Measurements from ENCODE around the gene IPCEF1.

IPCEF1 gene

DNA sequence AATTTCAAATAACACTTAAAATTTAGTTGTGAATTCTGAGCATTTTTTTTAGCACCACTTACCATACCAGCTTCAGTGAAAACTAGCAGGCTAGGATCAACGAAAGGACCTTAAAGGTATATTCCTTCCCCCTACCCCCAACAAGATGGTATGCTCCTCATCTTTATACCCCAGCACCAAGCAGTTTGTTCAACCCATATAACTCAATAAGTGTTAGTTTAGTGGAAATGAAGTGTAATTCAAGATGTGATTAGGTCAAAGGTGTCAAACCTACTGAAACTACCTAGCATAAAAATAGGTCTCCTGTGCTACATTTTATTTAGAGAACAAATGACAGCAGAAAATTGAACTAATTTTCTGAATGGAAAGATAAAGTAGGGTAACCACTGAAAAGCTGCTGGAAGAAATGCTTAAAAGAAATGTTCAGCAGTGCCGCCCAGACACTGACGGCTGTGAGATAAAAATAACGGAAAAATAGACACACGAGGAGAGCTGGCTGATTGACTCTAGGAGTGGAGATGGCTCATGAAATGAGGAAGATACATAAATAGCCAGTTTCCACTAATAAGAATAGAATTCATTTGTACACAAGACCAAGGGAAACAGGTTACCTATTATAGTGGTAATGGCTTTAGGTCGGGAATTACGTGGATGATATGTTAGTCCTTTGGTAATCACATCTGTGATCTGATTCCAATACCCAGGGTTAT lies 94.8 kb downstream of the IPCEF1 start:
- Histone ChIP-seq H3K27me3 (ENCODE audit: control insufficient read depth in 5 of 5, insufficient read depth in 4 of 5, low read length in 5 of 5) (no peaks in the 10 kb centered on the region), H3K4me3 (ENCODE audit: low read depth in 1 of 5, low read length in 5 of 5) (no peak overlapping the region), H3K36me3 (ENCODE audit: control insufficient read depth in 5 of 5, insufficient read depth in 5 of 5, low read length in 5 of 5) (no peaks in the 10 kb centered on the region), H3K9me3 (ENCODE audit: control insufficient read depth in 5 of 5, low read length in 5 of 5) (no peaks in the 10 kb centered on the region), H3K9ac (ENCODE audit: low read length in 5 of 5) (no peak overlapping the region), H3K4me1 (ENCODE audit: control insufficient read depth in 5 of 5, insufficient read depth in 5 of 5, low read length in 5 of 5) (peaks cover 0 to 7% (median 2%) of the 10 kb centered on the region in 5 donors), H3K27ac (ENCODE audit: low read depth, low read length) (no peak overlapping the region)

DNA sequence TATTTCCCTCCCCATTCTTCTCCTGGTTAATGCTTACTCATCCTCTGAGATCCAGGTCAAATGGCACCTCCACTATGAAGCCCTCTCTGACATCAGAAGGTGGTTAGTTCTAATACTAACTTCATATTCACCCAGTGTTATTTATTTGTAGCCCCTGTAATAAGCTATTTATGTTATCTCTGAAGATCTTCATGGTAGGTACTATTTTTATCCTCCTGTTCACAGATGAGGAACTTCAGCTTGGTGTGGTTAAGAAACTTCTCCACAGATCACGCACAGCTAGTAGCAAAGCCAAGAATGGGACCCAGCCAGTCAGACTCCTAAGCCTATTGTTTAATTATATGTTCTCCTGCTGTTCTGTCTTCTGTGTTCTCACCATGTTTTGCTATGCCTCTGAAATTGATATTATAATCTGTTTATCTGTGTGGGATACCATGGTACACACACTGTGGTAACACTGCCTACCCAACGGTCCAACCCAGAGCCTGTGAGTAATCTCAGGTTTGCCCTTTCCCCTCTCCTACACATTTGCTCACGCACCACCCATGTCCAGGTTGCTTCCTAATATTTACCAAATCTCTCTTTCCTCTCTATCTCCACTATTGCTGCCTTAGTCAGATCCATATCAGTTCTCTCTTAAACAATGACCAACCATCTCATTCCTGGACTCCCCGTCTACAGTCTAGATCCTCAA lies 98.4 kb downstream of the IPCEF1 start:
- no peak overlapping the region for H3K27ac ChIP-seq (ENCODE audit: low read depth, low read length)

DNA sequence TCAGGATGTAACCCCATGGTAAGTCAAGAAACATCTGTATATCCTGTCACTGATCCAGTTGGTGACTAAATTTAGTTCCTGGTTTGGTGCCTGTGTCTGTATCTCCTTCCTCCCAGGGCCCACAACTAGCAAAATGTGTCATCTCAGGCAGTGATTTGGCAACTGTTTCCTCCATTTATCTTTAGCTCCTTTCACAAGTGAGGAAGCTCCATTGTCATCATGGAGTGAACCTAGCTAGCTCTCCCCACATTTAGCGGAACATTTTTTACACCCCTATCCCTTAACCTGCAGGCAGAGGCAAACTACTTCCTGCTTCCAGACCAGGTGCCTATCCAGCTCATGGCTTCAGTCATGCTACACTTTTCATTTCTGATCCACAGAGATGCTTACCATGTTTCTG lies 99.5 kb downstream of the IPCEF1 start:
- H3K9ac ChIP-seq (ENCODE audit: low read length in 5 of 5): no peak overlapping the region

More for the DNA sequence above, 98.4 kb downstream of the IPCEF1 start:
- Histone ChIP-seq H3K4me1 (ENCODE audit: control insufficient read depth in 5 of 5, insufficient read depth in 5 of 5, low read length in 5 of 5) (peaks cover 0 to 7% (median 2%) of the 10 kb centered on the region in 5 donors), H3K9ac (ENCODE audit: low read length in 5 of 5) (no peak overlapping the region), H3K36me3 (ENCODE audit: control insufficient read depth in 5 of 5, insufficient read depth in 5 of 5, low read length in 5 of 5) (no peaks in the 10 kb centered on the region), H3K4me3 (ENCODE audit: low read depth in 1 of 5, low read length in 5 of 5) (no peak overlapping the region), H3K27me3 (ENCODE audit: control insufficient read depth in 5 of 5, insufficient read depth in 4 of 5, low read length in 5 of 5) (no peaks in the 10 kb centered on the region), H3K9me3 (ENCODE audit: control insufficient read depth in 5 of 5, low read length in 5 of 5) (no peaks in the 10 kb centered on the region)

DNA sequence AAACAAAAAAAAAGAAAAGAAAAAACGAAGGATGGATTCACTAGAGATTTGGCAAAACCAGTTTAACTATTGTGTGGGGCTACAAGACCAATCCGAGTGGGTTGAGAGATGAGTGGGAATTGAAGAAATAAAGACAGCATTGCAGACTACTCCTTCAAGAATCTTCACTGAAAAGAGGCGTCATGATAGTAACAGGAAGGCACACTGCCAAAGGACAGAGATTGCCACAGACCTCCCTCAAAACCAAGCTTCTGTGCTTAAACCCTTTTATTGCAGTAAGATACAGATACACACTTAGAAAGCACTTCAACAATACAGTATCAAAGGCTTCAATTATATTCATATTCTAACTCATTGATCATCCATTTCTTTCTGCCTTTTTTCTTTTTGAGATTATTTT lies 103.9 kb downstream of the IPCEF1 start:
- Histone ChIP-seq H3K27ac (ENCODE audit: low read depth, low read length) (no peak overlapping the region), H3K4me3 (ENCODE audit: low read depth in 1 of 5, low read length in 5 of 5) (no peak overlapping the region)

More for the DNA sequence above, 99.5 kb downstream of the IPCEF1 start:
- H3K9me3 ChIP-seq (ENCODE audit: control insufficient read depth in 5 of 5, low read length in 5 of 5): no peaks in the 10 kb centered on the region
- no peaks in the 10 kb centered on the region for H3K36me3 ChIP-seq (ENCODE audit: control insufficient read depth in 5 of 5, insufficient read depth in 5 of 5, low read length in 5 of 5)
- no peak overlapping the region for H3K27ac ChIP-seq (ENCODE audit: low read depth, low read length)
- H3K4me3 ChIP-seq (ENCODE audit: low read depth in 1 of 5, low read length in 5 of 5): peak overlapping the region in 1 of 5 donors; percentile 1
- peaks cover 0 to 7% (median 2%) of the 10 kb centered on the region in 5 donors for H3K4me1 ChIP-seq (ENCODE audit: control insufficient read depth in 5 of 5, insufficient read depth in 5 of 5, low read length in 5 of 5)
- no peaks in the 10 kb centered on the region for H3K27me3 ChIP-seq (ENCODE audit: control insufficient read depth in 5 of 5, insufficient read depth in 4 of 5, low read length in 5 of 5)

DNA sequence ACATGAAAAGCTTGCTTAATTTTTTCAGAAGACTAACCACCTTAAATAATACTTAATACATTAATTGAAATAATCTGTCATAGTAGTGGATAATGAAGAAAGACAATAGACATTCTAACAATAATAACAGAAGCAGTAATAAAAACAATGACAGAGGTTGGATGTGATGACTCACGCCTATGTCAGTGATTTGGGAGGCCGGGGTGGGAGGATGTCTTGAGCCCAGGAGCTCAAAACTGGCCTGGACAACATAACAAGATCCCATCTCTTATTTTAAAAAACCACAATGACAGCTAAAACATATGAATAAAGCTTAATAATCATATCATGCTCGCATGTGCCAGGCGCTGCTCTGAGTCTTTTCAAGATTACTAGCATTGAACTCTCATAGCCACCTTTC lies 105.5 kb downstream of the IPCEF1 start:
- Histone ChIP-seq H3K27me3 (ENCODE audit: control insufficient read depth in 5 of 5, insufficient read depth in 4 of 5, low read length in 5 of 5) (no peaks in the 10 kb centered on the region), H3K36me3 (ENCODE audit: control insufficient read depth in 5 of 5, insufficient read depth in 5 of 5, low read length in 5 of 5) (no peaks in the 10 kb centered on the region), H3K4me1 (ENCODE audit: control insufficient read depth in 5 of 5, insufficient read depth in 5 of 5, low read length in 5 of 5) (no peaks in the 10 kb centered on the region), H3K9me3 (ENCODE audit: control insufficient read depth in 5 of 5, low read length in 5 of 5) (no peaks in the 10 kb centered on the region), H3K4me3 (ENCODE audit: low read depth in 1 of 5, low read length in 5 of 5) (no peak overlapping the region), H3K9ac (ENCODE audit: low read length in 5 of 5) (no peak overlapping the region), H3K27ac (ENCODE audit: low read depth, low read length) (no peak overlapping the region)

More for the DNA sequence above, 103.9 kb downstream of the IPCEF1 start:
- H3K36me3 ChIP-seq (ENCODE audit: control insufficient read depth in 5 of 5, insufficient read depth in 5 of 5, low read length in 5 of 5): no peaks in the 10 kb centered on the region
- peaks cover 0 to 5% (median 0%) of the 10 kb centered on the region in 5 donors for H3K4me1 ChIP-seq (ENCODE audit: control insufficient read depth in 5 of 5, insufficient read depth in 5 of 5, low read length in 5 of 5)
- H3K27me3 ChIP-seq (ENCODE audit: control insufficient read depth in 5 of 5, insufficient read depth in 4 of 5, low read length in 5 of 5): no peaks in the 10 kb centered on the region
- no peak overlapping the region for H3K9ac ChIP-seq (ENCODE audit: low read length in 5 of 5)
- no peaks in the 10 kb centered on the region for H3K9me3 ChIP-seq (ENCODE audit: control insufficient read depth in 5 of 5, low read length in 5 of 5)

DNA sequence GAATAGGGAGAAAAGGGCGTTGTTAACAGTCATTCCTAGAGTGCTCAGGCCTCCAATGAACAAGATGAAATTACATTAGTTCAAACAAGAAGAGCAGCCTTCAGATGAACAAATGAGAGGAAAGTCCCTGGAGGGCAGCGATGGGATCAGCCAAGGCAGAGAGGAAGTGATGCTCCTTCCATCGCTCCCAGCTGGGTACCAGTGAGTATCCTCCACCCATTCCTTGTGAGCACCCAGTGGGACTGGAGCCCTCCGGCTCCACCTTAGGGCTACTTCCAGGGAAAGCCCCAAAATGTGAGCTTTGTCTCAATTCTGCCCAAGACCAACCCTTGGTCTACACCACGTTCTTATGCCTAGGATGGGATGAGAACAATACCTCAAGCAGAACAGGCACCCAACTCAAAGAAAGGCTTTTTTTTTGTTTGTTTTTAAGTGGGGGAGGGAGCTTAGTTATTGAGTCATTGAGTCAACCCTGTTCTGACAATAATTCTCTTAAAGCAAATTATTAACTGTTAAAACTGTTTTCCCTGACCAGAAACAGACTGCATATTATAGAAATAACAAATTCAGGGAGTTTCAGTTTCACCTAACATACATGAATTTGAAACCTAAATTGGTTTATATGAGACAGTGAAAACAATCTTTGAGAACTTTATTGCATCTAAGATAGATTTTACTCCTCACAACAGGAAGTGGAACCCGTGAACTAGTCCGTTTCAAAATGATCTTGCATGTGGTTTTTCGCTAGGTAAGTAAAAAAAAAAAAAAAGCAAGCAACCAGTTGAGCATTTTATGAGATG lies 106.9 kb downstream of the IPCEF1 start:
- H3K36me3 ChIP-seq (ENCODE audit: control insufficient read depth in 5 of 5, insufficient read depth in 5 of 5, low read length in 5 of 5): no peaks in the 10 kb centered on the region
- no peaks in the 10 kb centered on the region for H3K9me3 ChIP-seq (ENCODE audit: control insufficient read depth in 5 of 5, low read length in 5 of 5)
- H3K9ac ChIP-seq (ENCODE audit: low read length in 5 of 5): no peak overlapping the region
- H3K4me1 ChIP-seq (ENCODE audit: control insufficient read depth in 5 of 5, insufficient read depth in 5 of 5, low read length in 5 of 5): no peaks in the 10 kb centered on the region
- no peak overlapping the region for H3K4me3 ChIP-seq (ENCODE audit: low read depth in 1 of 5, low read length in 5 of 5)
- H3K27me3 ChIP-seq (ENCODE audit: control insufficient read depth in 5 of 5, insufficient read depth in 4 of 5, low read length in 5 of 5): no peaks in the 10 kb centered on the region
- H3K27ac ChIP-seq (ENCODE audit: low read depth, low read length): no peak overlapping the region

DNA sequence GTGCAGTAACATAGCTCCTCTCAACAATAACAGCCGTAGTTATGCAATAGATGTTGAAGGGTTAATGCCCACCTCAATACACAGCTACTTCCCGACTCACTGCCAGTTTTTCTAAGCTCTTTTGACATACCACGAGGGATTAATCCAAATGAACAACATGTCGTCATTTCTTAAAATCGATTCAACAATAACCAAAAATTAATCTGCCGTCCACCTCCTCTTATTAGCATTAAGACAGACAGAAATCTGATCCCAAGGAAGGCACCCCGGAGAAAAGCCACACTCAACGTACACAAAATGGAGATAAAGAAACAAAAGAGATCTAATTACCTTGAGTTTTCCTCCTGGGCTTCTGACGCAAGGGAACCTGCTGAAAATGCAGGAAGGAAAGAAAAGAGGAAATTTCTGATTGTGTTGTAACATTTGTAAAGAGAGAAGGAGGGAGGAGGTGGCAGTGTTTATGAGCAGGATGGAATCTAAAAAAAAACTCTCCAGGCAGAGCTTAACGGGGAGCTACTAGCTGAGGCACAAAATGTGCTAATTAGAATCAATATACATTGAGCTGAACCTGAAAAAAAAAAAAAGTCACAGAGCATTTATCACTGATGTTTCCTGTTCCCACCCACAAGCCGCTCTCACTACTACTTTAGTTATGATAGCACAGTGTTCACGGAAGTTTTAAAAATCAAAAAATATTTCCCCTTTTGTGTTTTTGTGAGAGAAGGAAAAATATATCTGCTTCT lies 109.3 kb downstream of the IPCEF1 start:
- no peaks in the 10 kb centered on the region for H3K27me3 ChIP-seq (ENCODE audit: control insufficient read depth in 5 of 5, insufficient read depth in 4 of 5, low read length in 5 of 5)
- peak overlapping the region in 4 of 5 donors; percentile 3 to 33 (median 24) for H3K4me3 ChIP-seq (ENCODE audit: low read depth in 1 of 5, low read length in 5 of 5)
- no peak overlapping the region for H3K27ac ChIP-seq (ENCODE audit: low read depth, low read length)

DNA sequence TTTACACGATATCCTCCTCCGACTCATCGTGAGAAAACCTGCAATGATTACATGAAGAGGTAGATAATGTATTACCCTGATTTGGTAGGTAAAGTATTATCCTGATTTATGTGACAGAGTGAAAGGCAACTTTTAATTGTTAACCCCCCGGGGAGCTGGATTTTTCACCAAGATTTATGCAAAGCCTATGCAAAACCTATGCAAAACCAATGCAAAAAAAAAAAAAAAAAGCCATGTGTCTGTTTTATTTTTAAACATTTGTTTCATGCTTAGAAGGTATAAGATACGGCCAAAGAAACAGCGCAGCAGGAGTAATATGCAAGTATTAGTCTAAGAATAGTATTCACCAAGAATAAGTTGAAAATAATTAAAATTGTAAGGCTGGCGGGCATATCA lies 109.9 kb downstream of the IPCEF1 start:
- peaks cover 0 to 3% (median 0%) of the 10 kb centered on the region in 5 donors for H3K4me1 ChIP-seq (ENCODE audit: control insufficient read depth in 5 of 5, insufficient read depth in 5 of 5, low read length in 5 of 5)
- H3K4me3 ChIP-seq (ENCODE audit: low read depth in 1 of 5, low read length in 5 of 5): peak overlapping the region in 4 of 5 donors; percentile 3 to 33 (median 24)
- no peaks in the 10 kb centered on the region for H3K9me3 ChIP-seq (ENCODE audit: control insufficient read depth in 5 of 5, low read length in 5 of 5)
- H3K36me3 ChIP-seq (ENCODE audit: control insufficient read depth in 5 of 5, insufficient read depth in 5 of 5, low read length in 5 of 5): no peaks in the 10 kb centered on the region
- H3K27ac ChIP-seq (ENCODE audit: low read depth, low read length): no peak overlapping the region
- H3K27me3 ChIP-seq (ENCODE audit: control insufficient read depth in 5 of 5, insufficient read depth in 4 of 5, low read length in 5 of 5): no peaks in the 10 kb centered on the region
- H3K9ac ChIP-seq (ENCODE audit: low read length in 5 of 5): no peak overlapping the region

More for the DNA sequence above, 109.3 kb downstream of the IPCEF1 start:
- no peaks in the 10 kb centered on the region for H3K36me3 ChIP-seq (ENCODE audit: control insufficient read depth in 5 of 5, insufficient read depth in 5 of 5, low read length in 5 of 5)
- no peaks in the 10 kb centered on the region for H3K9me3 ChIP-seq (ENCODE audit: control insufficient read depth in 5 of 5, low read length in 5 of 5)
- peaks cover 0 to 3% (median 0%) of the 10 kb centered on the region in 5 donors for H3K4me1 ChIP-seq (ENCODE audit: control insufficient read depth in 5 of 5, insufficient read depth in 5 of 5, low read length in 5 of 5)
- no peak overlapping the region for H3K9ac ChIP-seq (ENCODE audit: low read length in 5 of 5)

DNA sequence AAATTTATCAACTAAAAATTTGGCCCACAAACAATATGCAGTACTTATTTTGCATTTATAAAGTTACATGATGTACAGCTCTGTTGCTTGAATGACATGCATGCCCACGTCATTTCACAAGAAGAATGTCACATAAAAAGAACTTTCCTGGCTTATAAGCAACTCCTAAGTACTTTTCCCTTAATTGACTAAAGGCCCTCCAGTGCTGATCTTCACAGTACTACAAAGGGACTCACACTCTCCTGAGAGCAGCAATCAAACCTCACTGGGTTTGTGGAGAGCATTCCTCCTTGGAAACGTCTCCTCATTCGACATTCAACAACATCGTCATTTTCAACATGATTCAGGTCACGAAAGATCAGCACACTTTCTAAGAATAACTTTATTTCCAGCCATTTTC lies 111.1 kb downstream of the IPCEF1 start:
- H3K4me1 ChIP-seq (ENCODE audit: control insufficient read depth in 5 of 5, insufficient read depth in 5 of 5, low read length in 5 of 5): peaks cover 0 to 3% (median 0%) of the 10 kb centered on the region in 5 donors
- no peak overlapping the region for H3K27ac ChIP-seq (ENCODE audit: low read depth, low read length)
- H3K9me3 ChIP-seq (ENCODE audit: control insufficient read depth in 5 of 5, low read length in 5 of 5): no peaks in the 10 kb centered on the region
- H3K4me3 ChIP-seq (ENCODE audit: low read depth in 1 of 5, low read length in 5 of 5): no peak overlapping the region
- no peaks in the 10 kb centered on the region for H3K27me3 ChIP-seq (ENCODE audit: control insufficient read depth in 5 of 5, insufficient read depth in 4 of 5, low read length in 5 of 5)
- no peak overlapping the region for H3K9ac ChIP-seq (ENCODE audit: low read length in 5 of 5)
- no peaks in the 10 kb centered on the region for H3K36me3 ChIP-seq (ENCODE audit: control insufficient read depth in 5 of 5, insufficient read depth in 5 of 5, low read length in 5 of 5)

All from subcutaneous abdominal adipose tissue (tissue), 5 donors.